GM21423 (cell line): Measurements from ENCODE around the gene GREB1.

Source experiments
- ATAC-seq: cut with Tn5 transposase; IDR thresholded peaks from one replicate; pipeline ENCODE4 v1.9.1; 2021; ENCODE audit warnings: mild to moderate bottlenecking, moderate library complexity; ENCODE audit not compliant: unreplicated experiment

GREB1 gene

GRCh38 chr2:11597538-11598225 lies 63.8 kb downstream of the GREB1 start:
- no peak for ATAC-seq

DNA sequence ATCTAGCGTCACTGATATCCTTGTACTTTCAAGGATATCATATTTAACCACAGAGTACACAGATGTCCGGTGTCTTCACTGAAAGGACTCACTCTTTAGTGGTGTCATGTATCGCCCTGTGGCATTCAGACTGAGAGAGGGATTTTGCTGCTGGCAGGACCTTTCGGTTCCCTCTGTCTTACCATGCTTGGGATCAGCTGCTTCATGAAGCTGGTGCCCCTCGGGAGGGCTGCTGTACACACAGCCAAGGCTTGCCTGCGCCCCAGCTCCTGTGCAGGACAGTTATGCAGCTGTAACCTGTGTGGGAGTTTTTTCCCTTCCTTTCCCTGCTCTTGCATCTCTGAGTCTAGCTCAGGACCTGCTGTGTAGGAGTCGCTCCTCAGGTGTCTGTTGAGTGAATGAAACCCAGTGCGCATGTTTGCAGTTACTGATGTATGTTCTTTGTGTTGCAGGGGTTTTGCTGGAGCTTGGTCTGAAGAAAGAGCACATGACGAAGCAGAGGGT lies 64.4 kb downstream of the GREB1 start:
- ATAC-seq = no peak

DNA sequence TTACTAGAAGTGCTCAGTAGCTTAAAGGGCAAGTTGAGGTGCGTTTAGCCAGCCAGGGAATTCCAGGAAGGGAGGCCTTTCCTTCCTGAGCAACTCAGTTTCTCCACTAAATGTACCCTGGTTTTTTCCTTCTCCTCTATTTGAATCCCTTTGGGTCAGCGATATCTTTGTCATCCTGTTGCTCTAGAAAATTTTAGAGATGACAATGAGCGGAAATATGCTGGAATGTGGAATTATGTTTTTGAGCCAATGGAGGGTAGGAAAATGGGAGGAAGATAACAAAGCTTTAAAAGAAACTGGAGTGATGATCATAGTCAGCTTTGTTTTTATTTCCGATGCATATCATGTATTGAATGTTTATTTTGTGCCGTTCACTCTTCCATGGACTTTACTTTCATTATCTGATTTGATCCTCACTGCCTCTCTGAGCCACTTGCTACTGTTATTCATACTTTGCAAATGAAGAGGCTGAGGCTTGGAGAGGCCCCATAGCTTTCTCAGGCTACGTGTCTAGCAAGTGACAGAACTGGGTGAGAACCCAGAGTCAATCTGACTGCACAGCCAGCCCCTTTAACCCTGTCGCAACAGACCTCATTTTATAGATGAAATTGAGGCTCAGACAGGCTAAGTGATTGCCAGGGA lies 68.8 kb downstream of the GREB1 start:
- ATAC-seq = no peak

DNA sequence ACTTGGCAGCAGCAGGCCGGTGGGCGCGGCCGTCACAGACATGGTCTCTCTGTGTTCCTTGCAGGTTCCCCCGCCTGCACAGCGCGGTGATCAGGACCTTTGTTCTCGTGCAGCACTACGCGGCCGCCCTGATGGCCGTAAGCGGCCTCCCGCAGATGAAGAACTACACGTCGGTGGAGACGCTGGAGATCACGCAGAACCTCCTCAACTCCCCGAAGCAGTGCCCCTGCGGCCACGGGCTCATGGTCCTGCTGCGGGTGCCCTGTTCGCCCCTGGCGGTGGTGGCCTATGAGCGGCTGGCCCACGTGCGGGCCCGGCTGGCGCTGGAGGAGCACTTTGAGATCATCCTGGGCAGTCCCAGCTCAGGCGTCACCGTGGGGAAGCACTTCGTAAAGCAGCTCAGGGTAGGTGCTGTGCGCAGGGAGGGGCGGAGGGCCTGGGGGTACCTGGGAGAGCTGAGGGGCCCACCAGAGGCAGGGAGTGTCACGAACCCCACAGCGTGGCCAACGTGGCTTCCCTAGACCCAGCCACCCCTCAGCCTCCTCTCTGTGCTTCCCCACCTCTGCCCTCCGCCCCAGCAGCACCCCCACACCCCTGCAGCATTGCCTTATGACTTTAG lies 76.9 kb downstream of the GREB1 start:
- no peak for ATAC-seq

DNA sequence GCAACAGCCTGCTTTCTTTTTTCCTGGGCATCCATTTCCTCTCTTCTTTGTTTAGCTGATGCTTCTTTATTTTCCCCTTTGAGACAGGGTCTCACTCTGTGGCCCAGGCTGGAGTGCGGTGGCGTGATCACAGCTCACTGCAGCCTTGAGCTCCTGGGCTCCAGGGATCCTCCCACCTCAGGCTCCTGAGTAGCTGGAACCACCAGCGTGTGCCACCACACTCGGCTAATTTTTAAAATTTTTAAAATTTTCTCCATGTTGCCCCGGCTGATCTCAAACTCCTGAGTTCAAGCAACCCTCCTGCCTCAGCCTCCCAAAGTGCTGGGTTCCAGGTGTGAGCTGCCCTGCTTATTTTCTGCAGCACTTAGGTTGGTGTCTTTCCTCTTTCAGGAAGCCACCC lies 77.4 kb downstream of the GREB1 start:
- no peak for ATAC-seq

DNA sequence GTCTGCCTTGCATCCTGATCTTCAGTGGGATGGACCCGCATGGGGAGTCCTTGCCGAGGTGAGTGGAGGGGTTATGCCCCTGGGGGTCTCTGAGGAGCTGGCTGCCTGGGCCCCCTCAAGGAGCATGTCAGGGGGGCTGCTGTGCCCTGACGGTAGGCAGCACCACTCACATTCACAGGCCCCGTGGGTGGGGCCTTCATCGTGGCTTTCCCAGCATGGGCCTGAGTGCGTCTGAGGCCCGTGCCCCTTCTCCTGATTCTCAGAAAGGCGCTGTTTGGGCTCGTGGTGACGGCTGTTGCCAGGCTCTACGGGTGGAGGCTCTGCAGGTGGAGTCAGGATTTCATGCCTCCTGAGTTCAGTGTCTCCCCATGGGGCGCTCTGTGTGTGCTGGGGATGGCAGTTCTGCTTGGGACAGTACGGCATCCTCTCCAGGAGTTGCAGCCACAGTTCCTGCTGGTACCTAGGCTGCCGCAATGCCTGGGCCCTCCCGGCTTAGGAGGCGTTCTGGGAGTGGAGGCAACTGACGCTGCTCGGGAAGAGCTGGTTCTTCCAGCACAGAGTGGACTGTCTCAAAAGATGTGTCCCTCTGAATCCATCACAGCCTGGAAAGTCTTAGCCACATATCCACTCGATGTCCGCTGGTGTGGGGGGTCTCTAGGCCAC lies 78.8 kb downstream of the GREB1 start:
- no peak for ATAC-seq

GRCh38 chr2:11613297-11613696 lies 79.5 kb downstream of the GREB1 start:
- no peak for ATAC-seq

GRCh38 chr2:11615209-11615608 lies 81.4 kb downstream of the GREB1 start:
- ATAC-seq = no peak

DNA sequence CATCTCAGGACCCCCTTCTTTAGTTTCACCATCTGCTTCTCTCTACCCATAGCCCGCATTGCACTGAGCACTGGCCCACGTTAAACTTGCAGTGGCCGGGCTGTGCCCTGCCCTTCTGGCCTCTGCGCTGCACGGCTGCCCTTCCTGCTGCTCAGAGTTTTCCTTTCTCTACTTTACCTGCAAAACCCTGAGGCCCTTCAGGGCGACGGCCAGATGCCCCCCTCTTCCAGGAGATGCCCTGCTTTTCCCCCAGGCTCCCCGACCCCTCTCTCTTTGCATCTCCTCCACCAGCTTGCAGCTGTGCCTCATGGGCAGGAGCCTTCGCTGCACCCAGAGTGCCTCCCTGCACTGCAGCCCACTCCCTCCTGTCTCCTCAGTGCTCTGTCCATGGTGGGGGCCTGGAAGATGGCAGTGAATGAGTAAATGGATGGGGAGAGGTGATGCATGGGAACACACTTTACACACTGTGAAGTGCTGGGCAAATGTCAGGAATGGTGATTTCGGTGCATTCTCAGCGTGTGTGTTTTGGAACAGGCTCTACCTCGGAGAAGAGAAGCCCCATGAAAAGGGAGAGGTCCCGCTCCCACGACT lies 82.3 kb downstream of the GREB1 start:
- no peak for ATAC-seq

GRCh38 chr2:11616851-11617415 lies 83.1 kb downstream of the GREB1 start:
- no peak for ATAC-seq

- no peak for ATAC-seq
Observed at GRCh38 chr2:11617527-11617926, 83.7 kb downstream of the GREB1 start.

GRCh38 chr2:11617984-11618707 lies 84.3 kb downstream of the GREB1 start:
- ATAC-seq = no peak

DNA sequence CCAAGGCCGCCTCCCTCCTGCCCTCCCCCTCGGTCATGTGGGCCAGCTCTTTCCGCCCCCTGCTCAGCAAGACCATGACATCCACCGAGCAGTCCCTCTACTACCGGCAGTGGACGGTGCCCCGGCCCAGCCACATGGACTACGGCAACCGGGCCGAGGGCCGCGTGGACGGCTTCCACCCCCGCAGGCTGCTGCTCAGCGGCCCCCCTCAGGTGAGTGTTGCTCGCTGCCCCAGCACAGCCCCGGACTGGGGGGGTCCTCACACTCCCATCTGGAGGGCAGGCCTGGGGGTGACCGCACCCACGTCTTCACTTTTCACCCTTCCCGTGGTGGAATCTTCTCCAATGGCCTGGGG lies 84.8 kb downstream of the GREB1 start:
- no peak for ATAC-seq

- no peak for ATAC-seq
Observed at GRCh38 chr2:11621410-11621809, 87.6 kb downstream of the GREB1 start.

- no peak for ATAC-seq
Observed at GRCh38 chr2:11622611-11623010, 88.8 kb downstream of the GREB1 start.

- ATAC-seq = no peak
Observed at GRCh38 chr2:11624893-11625292, 91.0 kb downstream of the GREB1 start.

- no peak for ATAC-seq
Observed at GRCh38 chr2:11625671-11626070, 91.8 kb downstream of the GREB1 start.

DNA sequence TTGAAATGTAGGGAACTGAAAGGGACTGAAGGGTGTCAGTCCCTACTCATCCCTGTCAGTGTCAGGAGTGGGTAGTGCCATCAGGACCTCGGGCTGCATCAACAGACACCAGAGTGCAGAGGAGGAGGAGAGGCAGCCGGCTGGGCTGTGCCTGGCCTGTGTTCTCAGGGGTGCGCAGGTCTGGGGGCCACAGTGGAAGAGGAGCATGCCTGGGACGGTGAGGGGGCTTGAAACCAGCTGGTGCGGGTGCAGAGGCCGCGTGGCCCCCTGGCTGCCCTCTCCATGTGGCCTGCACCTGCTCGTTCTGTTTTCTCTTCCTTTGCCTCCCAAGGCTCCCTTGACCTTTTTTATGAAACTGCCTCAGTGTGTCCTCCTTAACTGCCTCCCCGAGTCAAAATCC lies 94.8 kb downstream of the GREB1 start:
- ATAC-seq = no peak

GRCh38 chr2:11629215-11629614 lies 95.4 kb downstream of the GREB1 start:
- ATAC-seq = no peak

DNA sequence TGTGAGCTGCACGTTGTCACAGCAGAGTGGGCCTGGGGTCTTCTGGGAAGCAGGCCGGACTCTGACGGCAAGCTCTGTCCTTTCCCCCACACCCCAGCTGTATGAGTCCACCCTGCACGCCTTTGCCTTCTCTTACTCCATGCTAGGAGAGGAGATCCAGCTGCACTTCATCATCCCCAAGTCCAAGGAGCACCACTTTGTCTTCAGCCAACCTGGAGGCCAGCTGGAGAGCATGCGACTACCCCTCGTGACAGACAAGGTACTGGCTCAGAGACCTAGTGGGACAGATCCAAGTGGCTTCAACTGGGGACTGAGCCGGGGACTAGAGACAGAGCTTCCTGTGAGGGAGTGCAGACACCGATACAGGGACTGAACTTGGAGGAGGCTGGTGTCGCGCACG lies 96.0 kb downstream of the GREB1 start:
- ATAC-seq = no peak
